GM18873 (cell line): ENCODE measurements around the gene PRND.

Source experiments
- ATAC-seq: cut with Tn5 transposase; IDR thresholded peaks from one replicate; pipeline ENCODE4 v1.9.1; 2021; ENCODE audit warnings: mild to moderate bottlenecking, moderate library complexity, moderate number of reproducible peaks; ENCODE audit not compliant: unreplicated experiment, low FRiP score

The PRND gene

GRCh38 chr20:4774207-4774606 is 52.5 kb downstream of the PRND start:
- no peak for ATAC-seq

GRCh38 chr20:4775322-4776078 is 53.8 kb downstream of the PRND start:
- ATAC-seq, result no peak

GRCh38 chr20:4776079-4776630 is 54.4 kb downstream of the PRND start:
- no peak for ATAC-seq
